Measurements from ENCODE around the gene DUX4.
"Not testable (repeated sequence)": the region's sequence is repeated elsewhere in the genome, so short reads cannot be mapped to it uniquely, and the experiment has no call there.

DUX4 gene

DNA sequence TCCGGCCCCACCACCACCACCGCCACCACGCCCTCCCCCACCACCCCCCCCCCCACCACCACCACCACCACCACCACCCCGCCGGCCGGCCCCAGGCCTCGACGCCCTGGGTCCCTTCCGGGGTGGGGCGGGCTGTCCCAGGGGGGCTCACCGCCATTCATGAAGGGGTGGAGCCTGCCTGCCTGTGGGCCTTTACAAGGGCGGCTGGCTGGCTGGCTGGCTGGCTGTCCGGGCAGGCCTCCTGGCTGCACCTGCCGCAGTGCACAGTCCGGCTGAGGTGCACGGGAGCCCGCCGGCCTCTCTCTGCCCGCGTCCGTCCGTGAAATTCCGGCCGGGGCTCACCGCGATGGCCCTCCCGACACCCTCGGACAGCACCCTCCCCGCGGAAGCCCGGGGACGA lies at the start of gene DUX4:
TSS of gene DUX4 (plus strand) at position 347 of the 400 bp plus-strand sequence. CDS start at position 347, 0 bp downstream.
- H3K36me3 ChIP-seq (ENCODE audit: control insufficient read depth in 1 of 2, insufficient read depth in 2 of 2, low read length in 2 of 2); H3K9me3 ChIP-seq (ENCODE audit: control insufficient read depth in 1 of 2, low read length in 2 of 2); H3K27me3 ChIP-seq (ENCODE audit: low read depth, low read length); H3K4me3 ChIP-seq (ENCODE audit: low read depth in 1 of 2, low read length in 2 of 2); H3K4me1 ChIP-seq (ENCODE audit: control insufficient read depth in 1 of 2, insufficient read depth in 2 of 2, low read length in 2 of 2); H3K27ac ChIP-seq (ENCODE audit: low read length): not testable (repeated sequence)

- H3K36me3 ChIP-seq (ENCODE audit: control insufficient read depth in 1 of 2, insufficient read depth in 2 of 2, low read length in 2 of 2); H3K9me3 ChIP-seq (ENCODE audit: control insufficient read depth in 1 of 2, low read length in 2 of 2); H3K4me3 ChIP-seq (ENCODE audit: low read depth in 1 of 2, low read length in 2 of 2); H3K27me3 ChIP-seq (ENCODE audit: low read depth, low read length); H3K27ac ChIP-seq (ENCODE audit: low read length); H3K4me1 ChIP-seq (ENCODE audit: control insufficient read depth in 1 of 2, insufficient read depth in 2 of 2, low read length in 2 of 2): not testable (repeated sequence)
Measured at GRCh38 chr4:190175436-190175835, 1.9 kb downstream of the DUX4 start.

GRCh38 chr4:190177727-190178605 lies 4.4 kb downstream of the DUX4 start:
- H3K4me3 ChIP-seq (ENCODE audit: low read depth in 1 of 2, low read length in 2 of 2); H3K9me3 ChIP-seq (ENCODE audit: control insufficient read depth in 1 of 2, low read length in 2 of 2); H3K27me3 ChIP-seq (ENCODE audit: low read depth, low read length); H3K27ac ChIP-seq (ENCODE audit: low read length); H3K36me3 ChIP-seq (ENCODE audit: control insufficient read depth in 1 of 2, insufficient read depth in 2 of 2, low read length in 2 of 2); H3K4me1 ChIP-seq (ENCODE audit: control insufficient read depth in 1 of 2, insufficient read depth in 2 of 2, low read length in 2 of 2): not testable (repeated sequence)

DNA sequence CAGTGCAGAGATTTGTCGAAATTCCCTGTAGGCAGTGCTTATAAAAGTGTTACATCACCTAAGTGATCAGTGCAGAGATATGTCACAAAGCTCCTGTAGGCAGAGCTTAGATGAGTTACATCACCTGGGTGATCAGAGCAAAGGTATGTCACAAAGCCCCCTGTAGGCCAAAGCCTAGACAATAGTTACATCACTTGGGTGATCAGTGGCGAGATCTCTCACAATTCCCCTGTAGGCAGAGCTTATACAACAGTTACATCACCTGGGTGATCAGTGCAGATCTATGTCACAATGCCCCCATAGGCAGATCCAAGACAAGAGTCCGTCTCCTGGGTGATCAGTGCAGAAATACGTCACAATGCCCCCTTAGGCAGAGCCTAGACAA lies 5.0 kb downstream of the DUX4 start:
- H3K4me1 ChIP-seq (ENCODE audit: control insufficient read depth in 1 of 2, insufficient read depth in 2 of 2, low read length in 2 of 2); H3K36me3 ChIP-seq (ENCODE audit: control insufficient read depth in 1 of 2, insufficient read depth in 2 of 2, low read length in 2 of 2); H3K27me3 ChIP-seq (ENCODE audit: low read depth, low read length); H3K27ac ChIP-seq (ENCODE audit: low read length); H3K4me3 ChIP-seq (ENCODE audit: low read depth in 1 of 2, low read length in 2 of 2); H3K9me3 ChIP-seq (ENCODE audit: control insufficient read depth in 1 of 2, low read length in 2 of 2): not testable (repeated sequence)

- H3K27ac ChIP-seq (ENCODE audit: low read length); H3K36me3 ChIP-seq (ENCODE audit: control insufficient read depth in 1 of 2, insufficient read depth in 2 of 2, low read length in 2 of 2); H3K4me1 ChIP-seq (ENCODE audit: control insufficient read depth in 1 of 2, insufficient read depth in 2 of 2, low read length in 2 of 2); H3K4me3 ChIP-seq (ENCODE audit: low read depth in 1 of 2, low read length in 2 of 2); H3K27me3 ChIP-seq (ENCODE audit: low read depth, low read length); H3K9me3 ChIP-seq (ENCODE audit: control insufficient read depth in 1 of 2, low read length in 2 of 2): not testable (repeated sequence)
Measured at GRCh38 chr4:190179030-190179739, 5.6 kb downstream of the DUX4 start.

- H3K36me3 ChIP-seq (ENCODE audit: control insufficient read depth in 1 of 2, insufficient read depth in 2 of 2, low read length in 2 of 2); H3K4me3 ChIP-seq (ENCODE audit: low read depth in 1 of 2, low read length in 2 of 2); H3K9me3 ChIP-seq (ENCODE audit: control insufficient read depth in 1 of 2, low read length in 2 of 2); H3K4me1 ChIP-seq (ENCODE audit: control insufficient read depth in 1 of 2, insufficient read depth in 2 of 2, low read length in 2 of 2); H3K27ac ChIP-seq (ENCODE audit: low read length); H3K27me3 ChIP-seq (ENCODE audit: low read depth, low read length): not testable (repeated sequence)
Measured at GRCh38 chr4:190179740-190180094, 6.1 kb downstream of the DUX4 start.

GRCh38 chr4:190180947-190181346 lies 7.4 kb downstream of the DUX4 start:
- H3K4me3 ChIP-seq (ENCODE audit: low read depth in 1 of 2, low read length in 2 of 2); H3K36me3 ChIP-seq (ENCODE audit: control insufficient read depth in 1 of 2, insufficient read depth in 2 of 2, low read length in 2 of 2); H3K27me3 ChIP-seq (ENCODE audit: low read depth, low read length); H3K9me3 ChIP-seq (ENCODE audit: control insufficient read depth in 1 of 2, low read length in 2 of 2); H3K4me1 ChIP-seq (ENCODE audit: control insufficient read depth in 1 of 2, insufficient read depth in 2 of 2, low read length in 2 of 2); H3K27ac ChIP-seq (ENCODE audit: low read length): not testable (repeated sequence)

GRCh38 chr4:190181481-190182100 lies 8.0 kb downstream of the DUX4 start:
- H3K36me3 ChIP-seq (ENCODE audit: control insufficient read depth in 1 of 2, insufficient read depth in 2 of 2, low read length in 2 of 2); H3K27me3 ChIP-seq (ENCODE audit: low read depth, low read length); H3K4me3 ChIP-seq (ENCODE audit: low read depth in 1 of 2, low read length in 2 of 2); H3K27ac ChIP-seq (ENCODE audit: low read length); H3K9me3 ChIP-seq (ENCODE audit: control insufficient read depth in 1 of 2, low read length in 2 of 2); H3K4me1 ChIP-seq (ENCODE audit: control insufficient read depth in 1 of 2, insufficient read depth in 2 of 2, low read length in 2 of 2): not testable (repeated sequence)

DNA sequence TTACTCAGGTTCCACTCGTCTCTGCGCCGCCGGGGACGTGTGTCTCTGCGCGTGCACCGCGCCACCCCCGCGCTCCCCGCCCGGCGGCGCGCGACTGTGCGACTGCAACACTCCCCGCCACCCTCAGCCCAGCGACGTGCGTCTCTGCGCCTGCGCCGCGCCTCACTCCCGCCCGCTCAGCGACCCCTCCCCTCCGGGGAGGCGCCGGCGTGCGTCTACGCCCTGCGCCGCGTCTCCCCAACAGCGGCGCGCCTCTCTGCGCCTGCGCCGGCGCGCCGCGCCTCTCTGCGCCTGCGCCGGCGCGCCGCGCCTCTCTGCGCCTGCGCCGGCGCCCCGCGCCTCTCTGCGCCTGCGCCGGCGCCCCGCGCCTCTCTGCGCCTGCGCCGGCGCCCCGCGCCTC lies 29.9 kb downstream of the DUX4 start:
- not testable (repeated sequence) for H3K27ac ChIP-seq (ENCODE audit: low read length); H3K27me3 ChIP-seq (ENCODE audit: low read depth, low read length); H3K36me3 ChIP-seq (ENCODE audit: control insufficient read depth in 1 of 2, insufficient read depth in 2 of 2, low read length in 2 of 2); H3K4me3 ChIP-seq (ENCODE audit: low read depth in 1 of 2, low read length in 2 of 2); H3K9me3 ChIP-seq (ENCODE audit: control insufficient read depth in 1 of 2, low read length in 2 of 2); H3K4me1 ChIP-seq (ENCODE audit: control insufficient read depth in 1 of 2, insufficient read depth in 2 of 2, low read length in 2 of 2)
